Loucy (cell line): ENCODE data around the gene CYB561D2.

Source experiments
- H2AFZ ChIP-seq: fragments of 200-600 bp; sonication (generic); 2 replicates; pipeline ENCODE4 v1.6.0; 2016; ENCODE audit warnings: antibody characterized with exemption, mild to moderate bottlenecking, low read length, moderate library complexity
- H3F3A ChIP-seq: fragments of 200-600 bp; 2 replicates; pipeline ENCODE4 v1.6.0; 2016; ENCODE audit warnings: antibody characterized with exemption, low read depth, mild to moderate bottlenecking
- H3K27me3 ChIP-seq: fragments of 200-600 bp; sonication (generic); 2 replicates; pipeline ENCODE4 v1.6.1; 2014; ENCODE audit warnings: low read length, mild to moderate bottlenecking; ENCODE audit not compliant: insufficient read depth, poor library complexity, severe bottlenecking
- H3K36me3 ChIP-seq: fragments of 200-600 bp; sonication (generic); 2 replicates; pipeline ENCODE4 v1.6.1; 2016; ENCODE audit warnings: low read length; ENCODE audit not compliant: insufficient read depth
- H3K4me1 ChIP-seq: fragments of 200-600 bp; sonication (generic); 2 replicates; pipeline ENCODE4 v1.5.1; 2014; ENCODE audit warnings: low read length, mild to moderate bottlenecking; ENCODE audit not compliant: insufficient read depth, poor library complexity, severe bottlenecking
- H3K4me2 ChIP-seq: fragments of 200-600 bp; sonication (generic); 2 replicates; pipeline ENCODE4 v1.6.0; 2014; ENCODE audit warnings: antibody characterized with exemption, low read length, low read depth, mild to moderate bottlenecking; ENCODE audit not compliant: poor library complexity, severe bottlenecking
- H3K4me3 ChIP-seq: fragments of 200-600 bp; sonication (generic); 2 replicates; pipeline ENCODE4 v1.5.1; 2014; ENCODE audit warnings: low read length, mild to moderate bottlenecking, mixed read lengths; ENCODE audit not compliant: poor library complexity, severe bottlenecking
- H3K79me2 ChIP-seq: fragments of 200-600 bp; sonication (generic); 2 replicates; pipeline ENCODE4 v1.6.1; 2014; ENCODE audit warnings: low read length; ENCODE audit not compliant: insufficient read depth
- H3K9ac ChIP-seq: fragments of 200-600 bp; sonication (generic); 2 replicates; pipeline ENCODE4 v1.6.0; 2014; ENCODE audit warnings: mild to moderate bottlenecking, low read depth, low read length, moderate library complexity; ENCODE audit not compliant: poor library complexity, severe bottlenecking
- H3K9me2 ChIP-seq: fragments of 200-600 bp; sonication (generic); replicated peaks from 2 replicates; pipeline ENCODE4 v1.6.1; 2016; ENCODE audit warnings: low read depth, low read length, mixed read lengths
- H3K9me3 ChIP-seq: fragments of 200-600 bp; sonication (generic); 2 replicates; pipeline ENCODE4 v1.6.1; 2014; ENCODE audit warnings: mild to moderate bottlenecking, antibody characterized with exemption, low read length, low read depth; ENCODE audit not compliant: insufficient read depth
- H4K20me1 ChIP-seq: fragments of 200-600 bp; sonication (generic); 2 replicates; pipeline ENCODE4 v1.6.0; 2014; ENCODE audit warnings: antibody characterized with exemption, low read length, mild to moderate bottlenecking; ENCODE audit not compliant: insufficient read depth, poor library complexity, severe bottlenecking
- EZH2phosphoT487 ChIP-seq: fragments of 200-600 bp; IDR thresholded peaks from 2 replicates; pipeline ENCODE4 v1.6.1; 2018; ENCODE audit warnings: antibody characterized with exemption, mild to moderate bottlenecking, moderate library complexity, borderline replicate concordance
- TF ChIP-seq, protein P1 (sequence below): fragments of 200-600 bp; sonication (generic); conservative IDR thresholded peaks from 2 replicates; pipeline ENCODE4 v1.5.1; 2014; ENCODE audit warnings: mild to moderate bottlenecking, antibody characterized with exemption, low read length

The CYB561D2 gene

DNA sequence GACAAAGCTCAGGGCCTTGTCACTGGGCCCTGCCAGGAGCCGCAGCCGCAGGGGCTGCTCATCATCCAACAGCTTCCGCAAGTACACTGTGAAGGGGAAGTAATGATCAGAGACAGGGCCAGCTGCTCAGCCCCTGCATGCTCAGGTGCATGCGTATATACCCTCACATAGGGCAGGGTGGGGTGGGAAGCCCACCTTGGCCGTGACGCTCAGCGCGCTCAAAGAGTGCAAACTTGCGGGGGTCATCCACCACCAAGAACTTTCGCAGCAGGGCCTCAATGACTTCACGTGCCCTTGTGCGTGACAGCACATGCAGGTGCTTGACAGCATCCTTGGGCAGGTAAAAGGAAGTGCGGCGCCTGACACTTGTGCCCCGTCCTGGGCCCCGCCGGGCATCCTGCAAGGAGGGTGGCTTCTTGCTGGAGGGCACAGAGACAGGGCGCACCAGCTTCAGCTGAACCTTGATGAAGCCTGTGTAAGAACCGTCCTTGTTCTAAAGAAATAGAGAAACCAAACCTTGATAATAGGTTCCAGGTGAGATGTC, 19.2 kb upstream of the CYB561D2 start:
- H4K20me1 ChIP-seq, result peaks cover 83% of the 10 kb centered on the region
- H3K36me3 ChIP-seq, result peaks cover 46% of the 10 kb centered on the region
- H3K4me3 ChIP-seq, result no peak overlapping the region
- H3F3A ChIP-seq, result peaks cover 9% of the 10 kb centered on the region
- TF ChIP-seq, protein P1, sequence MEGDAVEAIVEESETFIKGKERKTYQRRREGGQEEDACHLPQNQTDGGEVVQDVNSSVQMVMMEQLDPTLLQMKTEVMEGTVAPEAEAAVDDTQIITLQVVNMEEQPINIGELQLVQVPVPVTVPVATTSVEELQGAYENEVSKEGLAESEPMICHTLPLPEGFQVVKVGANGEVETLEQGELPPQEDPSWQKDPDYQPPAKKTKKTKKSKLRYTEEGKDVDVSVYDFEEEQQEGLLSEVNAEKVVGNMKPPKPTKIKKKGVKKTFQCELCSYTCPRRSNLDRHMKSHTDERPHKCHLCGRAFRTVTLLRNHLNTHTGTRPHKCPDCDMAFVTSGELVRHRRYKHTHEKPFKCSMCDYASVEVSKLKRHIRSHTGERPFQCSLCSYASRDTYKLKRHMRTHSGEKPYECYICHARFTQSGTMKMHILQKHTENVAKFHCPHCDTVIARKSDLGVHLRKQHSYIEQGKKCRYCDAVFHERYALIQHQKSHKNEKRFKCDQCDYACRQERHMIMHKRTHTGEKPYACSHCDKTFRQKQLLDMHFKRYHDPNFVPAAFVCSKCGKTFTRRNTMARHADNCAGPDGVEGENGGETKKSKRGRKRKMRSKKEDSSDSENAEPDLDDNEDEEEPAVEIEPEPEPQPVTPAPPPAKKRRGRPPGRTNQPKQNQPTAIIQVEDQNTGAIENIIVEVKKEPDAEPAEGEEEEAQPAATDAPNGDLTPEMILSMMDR, result no peak
- no peak for TF ChIP-seq EZH2phosphoT487
- H3K9me3 ChIP-seq, result no peaks in the 10 kb centered on the region
- H3K9me2 ChIP-seq, result no peaks in the 10 kb centered on the region
- H3K4me1 ChIP-seq, result peaks cover 34% of the 10 kb centered on the region
- H3K9ac ChIP-seq, result no peak overlapping the region
- H2AFZ ChIP-seq, result no peak overlapping the region
- peaks cover 81% of the 10 kb centered on the region for H3K79me2 ChIP-seq
- no peaks in the 10 kb centered on the region for H3K27me3 ChIP-seq
- no peak overlapping the region for H3K4me2 ChIP-seq

DNA sequence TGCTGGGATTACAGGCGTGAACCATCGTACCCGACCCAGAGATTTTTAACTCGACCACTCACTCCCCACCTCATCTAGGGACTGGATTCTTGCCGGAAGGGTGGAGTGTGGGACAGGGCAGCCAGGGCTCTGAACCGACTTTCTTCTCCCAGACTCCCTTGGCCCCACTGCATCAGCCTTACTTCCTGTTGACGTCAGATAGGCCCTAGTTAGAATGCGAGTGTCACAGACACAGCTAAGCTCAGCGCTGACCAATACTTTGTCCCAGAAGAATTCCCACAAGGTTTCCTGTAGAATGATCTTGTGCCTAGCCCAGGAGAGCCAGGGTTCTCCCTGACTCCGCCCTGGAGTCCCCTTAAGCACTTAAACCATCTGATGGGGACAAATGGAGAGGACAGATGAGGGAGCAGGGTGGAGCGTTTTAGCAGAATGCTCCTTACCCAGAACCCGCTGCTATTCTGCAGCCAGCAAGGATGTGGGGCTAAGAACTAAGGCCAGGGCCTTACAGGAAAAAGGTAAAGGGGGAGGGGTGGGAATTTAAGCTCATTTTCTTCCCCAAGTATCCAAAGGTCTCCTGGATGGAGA, 16.8 kb upstream of the CYB561D2 start:
- H3K4me2 ChIP-seq, result peak overlapping the region; percentile 99

DNA sequence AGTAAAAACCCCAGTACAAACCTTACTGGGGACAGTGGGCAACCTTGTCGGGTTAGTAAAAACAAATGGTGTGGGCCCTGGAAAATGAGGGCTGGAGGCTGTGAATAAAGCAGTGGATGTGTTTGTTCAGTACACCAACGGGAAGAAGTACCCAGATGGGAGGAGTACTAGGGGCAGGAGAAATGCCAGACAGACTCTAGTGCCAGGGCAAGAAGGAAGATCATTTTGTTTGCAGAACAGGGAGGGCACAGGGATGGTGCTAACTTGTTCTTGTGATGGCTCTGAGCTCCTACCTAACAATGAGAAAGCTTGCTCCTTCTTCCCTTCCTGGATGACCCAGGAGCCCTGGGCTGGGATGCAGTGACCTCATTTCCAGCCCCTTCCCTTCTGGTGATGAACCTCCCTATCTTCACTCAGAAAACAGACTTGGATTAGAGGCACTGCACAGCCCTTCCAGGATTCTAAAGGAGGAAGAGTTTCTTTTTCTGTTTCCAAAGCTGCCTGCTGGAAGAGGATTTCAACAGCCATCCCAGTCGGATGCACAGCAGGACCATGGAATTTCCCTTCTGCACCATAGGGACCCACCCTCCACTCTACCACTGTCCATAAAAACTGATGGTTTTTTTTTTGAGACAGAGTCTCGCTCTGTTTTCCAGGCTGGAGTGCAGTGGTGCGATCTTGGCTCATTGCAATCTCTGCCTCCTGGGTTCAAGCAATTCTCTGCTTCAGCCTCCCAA, 16.2 kb upstream of the CYB561D2 start:
- Histone ChIP-seq H3K27me3 (peaks cover 4% of the 10 kb centered on the region), H3K36me3 (peaks cover 42% of the 10 kb centered on the region)

More for the DNA sequence above, 16.8 kb upstream of the CYB561D2 start:
- H3K4me3 ChIP-seq, result peak overlapping the region; percentile 97
- H3K4me1 ChIP-seq, result peaks cover 28% of the 10 kb centered on the region
- H3K9me2 ChIP-seq, result no peaks in the 10 kb centered on the region
- TF ChIP-seq, protein P1, result no peak
- no peak for TF ChIP-seq EZH2phosphoT487
- peaks cover 8% of the 10 kb centered on the region; the same call in 1 of the 2 replicates for H3F3A ChIP-seq
- peaks cover 78% of the 10 kb centered on the region for H4K20me1 ChIP-seq
- H3K9me3 ChIP-seq, result no peaks in the 10 kb centered on the region
- H3K36me3 ChIP-seq, result peaks cover 46% of the 10 kb centered on the region
- no peak overlapping the region for H2AFZ ChIP-seq
- H3K9ac ChIP-seq, result peak overlapping the region; percentile 98
- peaks cover 4% of the 10 kb centered on the region for H3K27me3 ChIP-seq
- H3K79me2 ChIP-seq, result peaks cover 86% of the 10 kb centered on the region

More for the DNA sequence above, 16.2 kb upstream of the CYB561D2 start:
- H3K4me1 ChIP-seq, result peaks cover 31% of the 10 kb centered on the region
- peak overlapping the region; percentile 98 for H3K9ac ChIP-seq
- H4K20me1 ChIP-seq, result peaks cover 74% of the 10 kb centered on the region
- H3K4me3 ChIP-seq, result peak overlapping the region; percentile 97
- H3K9me2 ChIP-seq, result no peaks in the 10 kb centered on the region
- H3K4me2 ChIP-seq, result peak overlapping the region; percentile 99
- H3F3A ChIP-seq, result peaks cover 6% of the 10 kb centered on the region; the same call in 1 of the 2 replicates
- peaks cover 93% of the 10 kb centered on the region for H3K79me2 ChIP-seq
- no peaks in the 10 kb centered on the region for H3K9me3 ChIP-seq
- H2AFZ ChIP-seq, result no peak overlapping the region
- TF ChIP-seq EZH2phosphoT487, result no peak
- TF ChIP-seq, protein P1, result no peak
